HG03565 (cell line): ENCODE measurements around the gene SCRN1.

Source experiments
- ATAC-seq: cut with Tn5 transposase; IDR thresholded peaks from one replicate; pipeline ENCODE4 v1.9.1; 2021; ENCODE audit warnings: mild to moderate bottlenecking, moderate library complexity; ENCODE audit not compliant: unreplicated experiment

The SCRN1 gene

DNA sequence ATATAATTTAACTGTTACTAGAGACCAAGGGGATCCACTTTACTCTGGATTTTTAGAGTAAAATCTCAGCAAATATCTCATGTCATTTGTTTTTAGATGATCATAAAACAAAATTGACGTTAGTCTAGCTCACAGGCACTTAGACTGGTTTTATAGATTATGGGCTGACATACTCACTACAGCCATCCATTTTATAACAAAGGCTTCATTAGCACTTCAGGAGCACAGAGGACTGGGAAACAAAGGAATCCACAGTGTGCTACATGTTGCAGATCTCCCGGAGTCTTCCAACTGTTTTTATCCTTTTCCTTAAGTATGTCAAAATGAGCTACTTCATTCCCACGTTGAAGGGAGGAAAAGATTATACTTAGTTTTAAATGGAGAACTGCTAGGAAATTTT lies 15.9 kb upstream of the SCRN1 start:
- ATAC-seq = no peak

DNA sequence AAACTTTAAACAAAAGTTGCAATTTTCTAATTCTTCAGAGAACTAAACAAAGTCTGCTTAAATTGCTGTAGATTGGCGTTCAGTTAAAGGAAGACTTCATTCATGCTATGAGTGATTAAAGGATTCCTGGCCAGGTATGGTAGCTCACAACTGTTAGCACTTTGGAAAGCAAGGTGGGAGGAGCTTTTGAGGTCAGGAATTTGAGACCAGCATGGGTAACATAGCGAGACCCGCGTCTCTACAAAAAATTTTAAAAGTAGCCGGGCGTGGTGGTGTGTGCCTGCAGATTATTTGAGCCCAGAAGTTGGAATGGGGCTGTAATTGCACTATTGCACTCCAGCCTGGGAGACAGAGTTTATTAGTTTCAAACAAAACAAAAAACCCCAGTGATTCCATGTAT lies 13.5 kb upstream of the SCRN1 start:
- ATAC-seq = no peak

GRCh38 chr7:30001998-30002397 lies 12.4 kb upstream of the SCRN1 start:
- ATAC-seq = no peak

DNA sequence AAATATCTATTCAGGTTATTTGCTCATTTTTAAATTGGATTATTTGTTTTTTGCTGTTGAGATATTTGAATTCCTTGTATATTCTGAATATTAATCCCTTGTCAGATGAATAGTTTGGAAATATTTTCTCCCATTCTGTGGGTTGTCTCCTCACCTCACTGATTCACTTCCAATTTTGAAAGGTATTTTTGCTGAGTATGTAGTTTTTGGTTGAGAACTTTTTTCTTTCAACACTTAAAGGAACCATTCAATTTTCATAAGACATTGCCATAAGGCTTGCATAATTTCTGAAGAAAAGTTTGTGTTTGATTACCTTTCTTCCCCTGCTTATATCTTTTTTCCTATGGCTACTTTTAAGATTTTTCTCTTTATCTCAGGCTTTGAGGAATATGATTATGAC lies 8.9 kb upstream of the SCRN1 start:
- no peak for ATAC-seq

- ATAC-seq = no peak
Observed at GRCh38 chr7:29996321-29996720, 6.7 kb upstream of the SCRN1 start.

GRCh38 chr7:29995652-29996051 lies 6.1 kb upstream of the SCRN1 start:
- no peak for ATAC-seq

- no peak for ATAC-seq
Observed at GRCh38 chr7:29993140-29993539, 3.5 kb upstream of the SCRN1 start.

- ATAC-seq = no peak
Observed at GRCh38 chr7:29991937-29992336, 2.3 kb upstream of the SCRN1 start.

GRCh38 chr7:29990931-29991330 lies 1.3 kb upstream of the SCRN1 start:
- no peak for ATAC-seq

GRCh38 chr7:29988424-29989256 lies 961 bp downstream of the SCRN1 start:
- ATAC-seq = peak; percentile 29

DNA sequence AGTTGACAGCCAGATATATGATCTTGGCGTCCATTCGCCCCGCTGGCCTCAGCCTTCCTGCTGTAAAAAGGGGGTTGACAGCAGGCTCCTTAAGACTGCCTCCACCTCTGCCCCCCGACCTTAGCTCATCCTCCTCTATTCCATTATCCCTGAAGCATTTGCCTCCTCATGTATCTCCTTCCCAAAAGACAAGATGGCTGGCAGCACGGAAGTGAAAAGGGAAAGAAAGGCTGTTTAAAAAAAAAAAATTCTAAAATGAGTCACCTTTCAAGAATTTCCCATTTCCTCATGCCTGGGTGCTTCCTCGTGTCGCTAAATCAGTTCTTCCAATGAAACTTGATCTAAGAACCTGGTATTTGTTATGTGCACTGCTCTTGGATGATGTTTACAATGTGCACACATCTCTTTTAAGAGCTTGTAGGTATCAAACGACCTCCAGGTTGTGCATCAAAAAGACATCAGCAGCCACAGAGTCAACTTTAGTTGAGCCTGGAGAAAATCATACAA lies 1.7 kb downstream of the SCRN1 start:
- no peak for ATAC-seq

DNA sequence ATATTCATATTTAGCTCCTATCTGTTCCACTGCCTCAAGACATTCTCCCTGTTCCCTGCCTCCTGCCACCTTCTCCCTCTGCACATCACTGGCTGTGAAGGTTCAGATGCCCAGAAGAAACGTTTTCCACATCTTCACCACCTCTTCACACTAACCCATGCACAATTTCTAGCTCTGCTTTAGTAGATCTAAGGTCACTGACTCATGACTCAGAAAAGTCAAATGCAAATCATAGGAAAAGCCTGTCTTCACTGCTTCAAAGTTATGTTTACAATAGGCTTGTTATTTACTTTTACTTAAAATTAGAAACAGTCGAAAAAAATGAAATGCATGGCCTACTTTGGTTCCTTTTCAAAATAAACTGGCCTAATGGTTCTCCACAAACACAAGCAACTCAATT lies 2.5 kb downstream of the SCRN1 start:
- ATAC-seq = no peak

- ATAC-seq = no peak
Observed at GRCh38 chr7:29980151-29980550, 9.4 kb downstream of the SCRN1 start.

DNA sequence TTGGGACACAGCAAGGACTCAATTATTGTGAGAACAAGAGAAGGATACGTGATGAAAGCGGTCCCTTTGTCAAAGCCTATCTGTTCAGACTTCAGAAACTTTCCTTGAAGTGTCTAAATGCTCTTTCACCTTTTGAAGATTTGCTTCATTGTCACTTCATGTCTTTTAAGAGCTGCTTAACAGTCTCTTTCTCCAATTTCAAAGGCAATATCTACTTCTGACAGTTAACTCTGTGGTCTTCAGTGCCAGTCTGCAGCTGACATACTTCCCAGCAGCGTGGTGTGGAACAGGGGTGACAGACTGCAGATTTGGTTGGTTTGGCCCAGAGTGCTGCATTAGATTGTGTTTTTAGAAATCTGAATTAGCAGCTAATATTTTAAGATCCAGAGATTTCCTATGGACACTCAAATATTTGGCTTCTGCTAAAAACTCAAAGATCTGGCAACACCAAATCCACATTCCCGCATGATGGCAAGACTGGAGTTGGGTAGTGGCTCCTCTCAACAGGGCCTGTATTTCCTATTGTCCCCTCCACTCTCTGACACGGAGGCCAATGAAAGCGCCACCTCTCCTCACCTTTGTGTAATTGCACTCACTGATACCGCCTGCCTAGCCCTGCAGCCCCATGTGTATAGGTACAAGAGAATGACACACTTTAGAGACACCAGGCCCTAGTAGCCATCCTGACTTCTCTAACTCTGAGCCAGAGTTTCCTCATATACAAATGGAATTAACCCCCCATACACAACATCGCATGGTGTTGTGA lies 11.5 kb downstream of the SCRN1 start:
- ATAC-seq = no peak

GRCh38 chr7:29976673-29977415 lies 12.8 kb downstream of the SCRN1 start:
- ATAC-seq = no peak

DNA sequence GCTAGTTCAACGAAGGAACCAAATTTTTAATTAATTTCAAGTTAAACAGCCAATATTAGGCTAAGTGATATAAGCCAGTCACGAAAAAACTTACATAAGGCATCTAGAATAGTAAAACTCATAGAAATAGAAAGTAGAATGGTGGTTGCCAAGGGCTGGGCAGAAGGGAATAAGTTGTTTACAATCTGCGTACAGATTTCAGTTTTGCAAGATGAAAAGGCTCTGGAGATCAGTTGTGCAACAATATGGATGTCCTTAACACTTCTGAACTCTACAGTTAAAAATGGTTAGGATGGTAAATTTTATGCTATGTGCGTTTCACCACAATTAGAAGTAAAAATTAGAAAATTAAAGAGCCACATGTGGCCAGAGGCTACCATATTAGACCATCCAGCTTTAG lies 13.3 kb downstream of the SCRN1 start:
- no peak for ATAC-seq

DNA sequence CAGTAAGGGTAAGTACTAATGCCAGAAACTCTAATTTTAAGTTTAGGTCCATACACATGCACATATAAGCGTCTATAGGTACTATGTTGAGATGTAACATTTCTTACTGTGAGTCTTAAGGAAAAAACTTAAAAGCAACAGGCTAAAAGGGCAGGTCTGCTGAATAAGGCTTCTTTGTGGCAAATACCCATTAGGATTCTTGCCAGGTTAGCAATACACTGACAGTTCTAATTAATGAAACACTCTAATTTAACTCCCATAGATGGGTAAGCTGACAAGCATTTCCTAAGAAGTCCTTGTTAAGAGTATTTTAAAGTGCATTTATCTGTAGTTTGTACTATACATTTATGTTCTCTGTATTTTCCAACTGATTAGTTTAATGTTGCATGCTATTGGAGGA lies 14.0 kb downstream of the SCRN1 start:
- no peak for ATAC-seq

DNA sequence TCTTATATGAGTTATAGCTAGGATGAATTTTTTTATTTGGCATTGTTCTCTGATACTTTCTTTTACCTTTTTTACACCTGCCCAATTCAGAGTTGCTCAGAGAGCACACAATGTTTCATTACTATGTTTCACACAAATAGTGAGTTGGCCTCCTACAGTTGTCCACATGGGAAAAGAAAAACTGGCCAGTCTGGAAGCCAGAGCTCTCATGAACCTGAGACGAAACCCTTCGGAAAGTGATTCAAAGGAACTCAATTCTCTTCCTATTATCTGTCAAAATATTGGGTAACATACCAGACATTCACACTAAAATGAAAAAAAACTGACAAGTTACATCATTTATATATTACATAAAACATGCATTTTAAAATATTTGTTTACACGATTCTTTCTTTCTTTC lies 15.3 kb downstream of the SCRN1 start:
- no peak for ATAC-seq

DNA sequence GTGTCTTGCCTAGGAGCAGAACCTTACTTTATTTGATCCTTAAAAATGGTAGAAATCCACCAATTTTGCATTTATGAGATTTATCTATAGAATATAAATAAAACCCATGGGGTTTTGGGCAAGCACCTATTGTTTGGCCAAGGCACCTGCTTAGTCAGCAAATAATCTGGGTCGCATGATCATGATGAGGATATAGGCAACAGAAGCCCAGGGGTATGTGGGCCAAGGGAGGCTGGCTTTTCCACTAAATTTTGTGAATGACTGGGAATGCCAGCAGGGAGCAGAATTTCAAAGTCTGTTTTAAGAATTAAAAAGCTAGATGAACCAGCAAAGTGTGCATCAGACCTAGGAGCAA lies 17.3 kb downstream of the SCRN1 start:
- no peak for ATAC-seq

GRCh38 chr7:29971566-29972314 lies 17.9 kb downstream of the SCRN1 start:
- ATAC-seq = no peak

GRCh38 chr7:29970158-29970557 lies 19.4 kb downstream of the SCRN1 start:
- ATAC-seq = no peak
